H1 (cell line): Measurements from ENCODE around the gene GNB1. TPM values are rescaled to one million over a fixed set of nuclear protein-coding genes. Genes with fewer than 3 reads are reported as not detected.

Source experiments
- CTCF ChIA-PET: fragments of 300-600 bp; sonication (Branson Sonifier 250); formaldehyde crosslinking; loops from one replicate; lab custom pipeline; 2021; ENCODE audit not compliant: partially characterized antibody; lab: Charles Lee
- POLR2A ChIA-PET: fragments of 300-600 bp; sonication (Branson Sonifier 250); formaldehyde crosslinking; loops from one replicate; lab custom pipeline; 2021; ENCODE audit warnings: inconsistent platforms; ENCODE audit not compliant: partially characterized antibody; lab: Charles Lee
- DNase-seq, 2 experiments: peaks; one replicate each; pipeline versions ENCODE4 v3.0.0 to v3.0.0-alpha.2; 2010 to 2022; ENCODE audit warnings: low spot score in 2 of 2, low read depth in 1 of 2, mixed read lengths in 1 of 2
- FAIRE-seq: peaks from 2 replicates; lab custom pipeline; 2011; peaks lifted over from hg19 to GRCh38; lab: Jason Lieb, UNC
- H2AFZ ChIP-seq: 2 replicates; pipeline ENCODE4 v1.8.1; 2012; ENCODE audit warnings: low read length, inconsistent platforms
- H2AK5ac ChIP-seq: 2 replicates; pipeline ENCODE4 v1.6.1; 2013; ENCODE audit warnings: low read depth, low read length
- H2BK120ac ChIP-seq: replicated peaks from 2 replicates; pipeline ENCODE3; 2013; ENCODE audit warnings: low read depth, low read length, inconsistent platforms
- H2BK12ac ChIP-seq: 2 replicates; pipeline ENCODE4 v1.6.1; 2013; ENCODE audit warnings: low read depth, low read length
- H2BK15ac ChIP-seq: 2 replicates; pipeline ENCODE4 v1.6.1; 2013; ENCODE audit warnings: low read length
- H2BK20ac ChIP-seq: 2 replicates; pipeline ENCODE4 v1.6.1; 2013; ENCODE audit warnings: low read length
- H2BK5ac ChIP-seq: 2 replicates; pipeline ENCODE4 v1.6.1; 2013; ENCODE audit warnings: low read depth, low read length
- H3K14ac ChIP-seq: 2 replicates; pipeline ENCODE4 v1.6.1; 2013; ENCODE audit warnings: inconsistent platforms; ENCODE audit not compliant: insufficient read length
- H3K18ac ChIP-seq: 2 replicates; pipeline ENCODE4 v1.6.1; 2013; ENCODE audit warnings: low read length; ENCODE audit errors: extremely low read depth
- H3K23ac ChIP-seq: 2 replicates; pipeline ENCODE4 v1.6.1; 2013; ENCODE audit warnings: inconsistent platforms; ENCODE audit not compliant: insufficient read length
- H3K23me2 ChIP-seq: 2 replicates; pipeline ENCODE4 v1.6.1; 2013; ENCODE audit warnings: low read depth, low read length
- H3K27ac ChIP-seq: 2 replicates; pipeline ENCODE4 v1.6.1; 2011; ENCODE audit warnings: low read depth, low read length, inconsistent platforms
- H3K27me3 ChIP-seq, 4 experiments: replicated peaks in 1 of 4; 1 replicate in 1 of 4; 2 replicates in 3 of 4; pipeline versions ENCODE4 v1.6.1 to v1.8.1; 2011 to 2013; ENCODE audit warnings: low read length in 3 of 4, mild to moderate bottlenecking in 3 of 4, inconsistent platforms in 2 of 4, mixed read lengths in 2 of 4, moderate library complexity in 1 of 4; ENCODE audit not compliant: control insufficient read depth in 3 of 4, insufficient read depth in 3 of 4; ENCODE audit errors: extremely low read depth in 1 of 4
- H3K36me3 ChIP-seq, 4 experiments: 2 replicates each; pipeline versions ENCODE4 v1.6.1 to v1.8.1; 2011 to 2013; ENCODE audit warnings: mild to moderate bottlenecking in 4 of 4, low read length in 3 of 4, moderate library complexity in 2 of 4, control low read depth in 1 of 4, inconsistent platforms in 1 of 4; ENCODE audit not compliant: insufficient read depth in 4 of 4, control insufficient read depth in 2 of 4
- H3K4ac ChIP-seq: replicated peaks from 2 replicates; pipeline ENCODE3; 2013; ENCODE audit warnings: low read length, low read depth, mixed read lengths, inconsistent platforms; ENCODE audit not compliant: insufficient read length
- H3K4me1 ChIP-seq, 4 experiments: replicated peaks in 1 of 4; 1 replicate in 1 of 4; 2 replicates in 3 of 4; pipeline versions ENCODE4 v1.6.1 to v1.8.1; 2011 to 2013; ENCODE audit warnings: low read length in 3 of 4, inconsistent platforms in 2 of 4, mixed read lengths in 1 of 4; ENCODE audit not compliant: insufficient read depth in 4 of 4, control insufficient read depth in 3 of 4
- H3K4me2 ChIP-seq, 2 experiments: 2 replicates each; pipeline versions ENCODE4 v1.6.1 to v1.8.1; 2011 to 2013; ENCODE audit warnings: low read depth in 2 of 2, low read length in 2 of 2, control low read depth in 1 of 2, inconsistent platforms in 1 of 2, mild to moderate bottlenecking in 1 of 2; ENCODE audit not compliant: insufficient read depth in 1 of 2
- H3K4me3 ChIP-seq, 4 experiments: fragments of 200-600, 300-600 bp in 1 of 4; sonication (generic), shearing (Covaris generic), sonication (Bioruptor Twin) in 1 of 4; 2 replicates each; pipeline versions ENCODE4 v1.5.1 to v1.8.1; 2011 to 2016; ENCODE audit warnings: low read length in 4 of 4, low read depth in 3 of 4, control low read depth in 2 of 4, inconsistent platforms in 2 of 4, mild to moderate bottlenecking in 2 of 4, mixed read lengths in 1 of 4, moderate library complexity in 1 of 4; ENCODE audit not compliant: insufficient read depth in 2 of 4; ENCODE audit errors: extremely low read depth in 1 of 4
- H3K56ac ChIP-seq: replicated peaks from 2 replicates; pipeline ENCODE3; 2013; ENCODE audit warnings: low read depth, mild to moderate bottlenecking, mixed read lengths, low read length, inconsistent platforms; ENCODE audit not compliant: insufficient read length
- H3K79me1 ChIP-seq: 2 replicates; pipeline ENCODE4 v1.6.1; 2013; ENCODE audit warnings: low read depth, low read length, control low read depth
- H3K79me2 ChIP-seq, 2 experiments: 2 replicates each; pipeline versions ENCODE4 v1.6.1 to v1.8.1; 2012 to 2013; ENCODE audit warnings: low read length in 2 of 2, mild to moderate bottlenecking in 2 of 2, inconsistent platforms in 1 of 2; ENCODE audit not compliant: insufficient read depth in 2 of 2, control insufficient read depth in 1 of 2
- H3K9ac ChIP-seq, 4 experiments: replicated peaks in 1 of 4; 1 replicate in 1 of 4; 2 replicates in 3 of 4; pipeline versions ENCODE4 v1.6.1 to v1.8.1; 2011 to 2013; ENCODE audit warnings: low read depth in 3 of 4, low read length in 3 of 4, control low read depth in 2 of 4, mild to moderate bottlenecking in 2 of 4, moderate library complexity in 2 of 4, inconsistent platforms in 1 of 4; ENCODE audit errors: extremely low read depth in 1 of 4
- H3K9me3 ChIP-seq, 2 experiments: 2 replicates each; pipeline versions ENCODE4 v1.6.1 to v1.8.1; 2012 to 2013; ENCODE audit warnings: mild to moderate bottlenecking in 2 of 2, moderate library complexity in 2 of 2, control low read depth in 1 of 2, inconsistent platforms in 1 of 2, low read depth in 1 of 2, low read length in 1 of 2, mixed read lengths in 1 of 2; ENCODE audit not compliant: insufficient read depth in 2 of 2
- H4K20me1 ChIP-seq, 2 experiments: replicated peaks in 1 of 2; 2 replicates each; pipeline versions ENCODE3 to v1.8.1; 2011 to 2013; ENCODE audit warnings: inconsistent platforms in 2 of 2, low read length in 2 of 2, mild to moderate bottlenecking in 1 of 2; ENCODE audit not compliant: insufficient read depth in 2 of 2, control insufficient read depth in 1 of 2
- H4K5ac ChIP-seq: 2 replicates; pipeline ENCODE4 v1.6.1; 2013; ENCODE audit warnings: low read length, low read depth, mixed read lengths, inconsistent platforms; ENCODE audit not compliant: insufficient read length
- H4K8ac ChIP-seq: 2 replicates; pipeline ENCODE4 v1.8.0; 2013; ENCODE audit warnings: mild to moderate bottlenecking, moderate library complexity, low read length, inconsistent platforms; ENCODE audit not compliant: insufficient read depth; ENCODE audit errors: extremely low read depth
- H4K91ac ChIP-seq: replicated peaks from 2 replicates; pipeline ENCODE3; 2013; ENCODE audit warnings: low read length, mixed read lengths, inconsistent platforms; ENCODE audit not compliant: insufficient read length
- WGBS, 2 experiments: shearing (Covaris generic) in 1 of 2; methylation state at CpG; one replicate each; pipeline versions ENCODE4 v1.1.6 to v1.1.7; 2013 to 2015; ENCODE audit warnings: low lambda C conversion rate in 2 of 2, mixed read lengths in 2 of 2, inconsistent platforms in 1 of 2, low coverage in 1 of 2, missing lambda C conversion rate in 1 of 2; ENCODE audit not compliant: insufficient replicate concordance in 2 of 2, insufficient coverage in 1 of 2, insufficient read length in 1 of 2; ENCODE audit errors: extremely low coverage in 1 of 2, missing lambda C conversion rate in 1 of 2; 5-methylcytosine and 5-hydroxymethylcytosine counted together
- polyA plus RNA-seq, 7 experiments: library from polyadenylated mRNA; depleted of rRNA in 3 of 7; stranded (reverse) in 5 of 7; unstranded in 2 of 7; fragments of >200 nt in 5 of 7; fragments of 200-250 nt in 2 of 7; gene quantifications; 1 replicate in 5 of 7; 2 replicates in 1 of 7; 4 replicates in 1 of 7; pipeline versions ENCODE4 v1.2.1 to v1.2.3, GENCODE V29; 2011 to 2013; ENCODE audit warnings: missing spikeins in 2 of 7, mixed read lengths in 2 of 7
- total RNA-seq: library from RNA; stranded (reverse); fragmentation: NEBNext Ultra II Directional; extraction: Animal tissue kit (Norgen Biotek cat#: 25700); gene quantifications from 2 replicates; pipeline ENCODE4 v1.2.1, GENCODE V29; 2021

The GNB1 gene
- total and polyA plus RNA-seq, 2 of the 8 experiments (the other 6 are each of a cell fraction or from before 2014, with no cell fraction given): 343 to 382 TPM

- Histone ChIP-seq H3K79me1 (no peaks in the 10 kb centered on the region), H3K23ac (no peak overlapping the region)
Observed at GRCh38 chr1:1929639-1930545, 39.0 kb upstream of the GNB1 start.

More at GRCh38 chr1:1929639-1930545, 39.0 kb upstream of the GNB1 start:
- 88% methylated on average over 33 of the region's 38 CpGs; no CpG with 5 or more reads in 1 of the 2 experiments for WGBS, 2 experiments
- Histone ChIP-seq H3K4me1 (no peaks in the 10 kb centered on the region), H3K36me3 (no peaks in the 10 kb centered on the region), H2BK15ac (no peak overlapping the region), H2AFZ (no peak overlapping the region), H3K4ac (no peak overlapping the region), H3K4me3 (no peak overlapping the region), H4K8ac (peak overlapping the region; percentile 25), H3K23me2 (no peaks in the 10 kb centered on the region; the same call in 1 of the 2 replicates), H2BK12ac (0 out of 2 replicates have a peak overlapping the region, but pooled peaks have one; percentile 2), H3K4me2 (no peak overlapping the region), H2BK20ac (no peak overlapping the region), H4K91ac (no peak overlapping the region), H4K20me1 (no peaks in the 10 kb centered on the region), H3K27me3 (no peaks in the 10 kb centered on the region; a peak in 1 of 7 replicates), H4K5ac (no peak overlapping the region), H3K14ac (no peak overlapping the region), H3K18ac (no peak overlapping the region), H3K9ac (no peak overlapping the region), H2BK120ac (no peak overlapping the region), H3K9me3 (peaks cover 9 to 15% of the 10 kb centered on the region in 2 experiments; a peak in 3 of 4 replicates), H3K79me2 (no peaks in the 10 kb centered on the region), H2BK5ac (no peak overlapping the region), H3K56ac (no peak overlapping the region), H3K27ac (no peak overlapping the region), H2AK5ac (no peak overlapping the region)
- FAIRE-seq (no peak), DNase-seq (no peak)
- CTCF ChIA-PET: interaction anchor here (0.8 to 3.1 kb wide), 9 partner anchors 12 to 119 kb away, joined by 3 to 13 read pairs (median 4); no protein-coding TSS in a partner anchor
- POLR2A ChIA-PET: interaction anchor here (1.0 to 1.7 kb wide), 4 partner anchors 10 to 21 kb away, joined by 3 to 14 read pairs (median 4); partner anchors contain the start of gene TMEM52
